Measurements from ENCODE around the gene PAPSS2.

PAPSS2 gene

DNA sequence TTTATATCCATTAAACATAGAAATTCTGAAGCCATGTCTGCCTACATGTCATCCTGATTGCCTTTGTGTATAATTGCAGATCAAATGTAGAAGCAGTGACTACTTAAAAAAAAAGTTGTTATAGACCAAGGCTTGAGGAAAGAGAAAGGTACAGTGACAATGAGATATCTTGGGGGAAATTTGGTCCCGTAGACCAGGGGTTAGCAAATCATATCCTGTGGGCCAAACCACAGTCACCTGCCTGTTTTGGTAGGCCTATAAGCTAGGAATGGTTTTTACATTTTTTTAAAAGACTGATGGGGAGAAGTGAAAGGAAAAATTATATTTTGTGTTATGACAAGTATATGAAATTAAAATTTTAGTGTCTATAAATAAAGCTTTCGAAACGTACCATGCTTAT lies 12.9 kb downstream of the PAPSS2 start:
- DNase-seq: no peak

DNA sequence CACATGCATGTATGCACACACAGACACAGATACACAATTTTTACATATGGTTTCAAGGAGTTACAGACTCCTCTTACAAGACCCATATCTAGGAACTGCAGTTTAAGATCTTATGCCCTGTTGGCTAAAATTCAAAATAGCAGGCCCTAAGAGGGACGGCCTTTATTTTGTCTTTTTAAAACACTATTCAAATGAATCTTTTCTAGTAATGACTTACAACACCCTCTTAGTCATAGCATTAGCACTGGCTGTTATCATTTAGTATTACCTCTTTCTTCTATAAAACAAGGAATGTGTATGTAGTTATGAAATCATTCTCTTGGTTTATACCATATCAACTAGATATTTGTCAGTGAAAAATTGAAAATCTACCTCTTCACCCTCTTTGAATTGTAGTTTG lies 15.3 kb downstream of the PAPSS2 start:
- DNase-seq: no peak

DNA sequence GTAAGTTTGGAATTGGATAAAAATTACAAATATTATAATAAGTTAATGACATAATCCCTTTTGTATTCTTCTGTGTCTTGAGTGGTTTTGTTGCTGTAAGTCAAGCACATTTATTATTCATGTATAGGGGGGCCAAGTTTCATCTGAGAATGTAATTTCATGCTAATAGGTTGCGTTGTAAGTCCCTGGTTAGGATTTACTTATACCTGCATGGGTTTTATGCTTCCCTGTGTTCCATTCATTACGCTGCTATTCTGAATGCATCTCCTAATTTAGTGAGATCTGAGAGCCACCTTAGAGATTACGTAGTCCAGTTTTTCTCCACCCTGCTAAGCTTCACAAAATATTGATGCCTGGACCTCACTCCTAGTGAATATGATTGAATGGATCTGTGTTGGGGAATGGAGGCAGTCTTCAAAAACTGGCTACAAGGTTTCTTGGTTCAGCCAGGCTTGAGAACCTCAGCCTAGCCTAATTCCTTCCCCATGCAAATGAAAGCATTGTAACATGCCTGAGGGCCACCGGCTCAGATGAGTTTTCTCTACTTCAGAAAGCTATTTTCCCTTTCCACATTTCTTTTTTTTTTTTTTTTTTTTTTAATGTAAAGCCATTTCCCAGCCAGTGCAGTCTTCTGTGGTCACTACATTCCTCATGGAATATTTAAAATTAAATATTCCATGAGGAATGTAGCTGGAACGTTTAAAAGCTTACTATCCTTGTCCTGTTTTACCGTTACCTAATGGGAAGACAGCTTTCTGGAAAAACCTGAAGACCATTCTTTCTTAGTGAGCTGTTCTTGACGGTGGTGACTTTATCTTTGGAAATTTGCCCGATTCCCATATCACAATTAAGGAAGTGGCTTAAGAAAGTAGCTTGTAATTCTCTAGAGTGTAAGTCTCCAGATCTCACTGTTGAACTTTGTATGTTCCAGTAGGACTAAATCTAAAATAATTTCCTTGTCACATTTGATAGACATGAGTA lies 16.0 kb downstream of the PAPSS2 start:
- DNase-seq: no peak

DNA sequence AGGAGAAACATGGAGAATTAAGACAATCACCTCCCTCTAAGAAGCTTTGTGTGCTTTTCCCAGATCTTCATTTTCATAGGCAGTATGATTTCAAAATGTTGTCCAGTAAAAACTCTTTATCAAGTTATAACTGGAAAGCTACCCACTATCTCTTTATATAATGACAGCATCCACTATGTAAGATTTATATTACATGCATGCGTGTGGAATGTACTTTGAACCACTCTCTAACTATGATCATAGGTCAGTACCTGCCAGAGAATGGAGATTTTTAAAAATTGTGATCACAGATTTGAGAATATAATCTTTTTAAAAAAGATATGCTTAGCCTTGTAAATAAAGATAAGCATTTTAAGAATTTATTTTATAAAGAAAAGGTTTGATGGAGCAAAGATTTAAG lies 17.9 kb downstream of the PAPSS2 start:
- no peak for DNase-seq

DNA sequence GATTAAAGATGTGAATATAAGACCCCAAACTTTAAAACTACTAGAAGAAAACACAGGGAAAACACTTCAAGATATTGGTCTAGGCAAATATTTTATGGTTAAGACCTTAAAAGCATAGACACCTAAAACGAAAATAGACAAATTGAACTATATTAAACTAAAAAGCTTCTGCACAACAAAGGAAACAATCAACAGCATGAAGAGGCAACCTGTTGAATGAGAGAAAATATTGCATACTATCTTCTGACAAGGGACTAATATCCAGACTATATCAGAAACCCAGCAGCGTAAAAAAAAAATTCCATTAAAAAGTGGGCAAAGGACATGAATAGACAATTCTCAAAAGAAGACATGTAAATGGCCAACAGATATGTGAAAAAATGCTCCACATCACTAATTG lies 18.6 kb downstream of the PAPSS2 start:
- no peak for DNase-seq

DNA sequence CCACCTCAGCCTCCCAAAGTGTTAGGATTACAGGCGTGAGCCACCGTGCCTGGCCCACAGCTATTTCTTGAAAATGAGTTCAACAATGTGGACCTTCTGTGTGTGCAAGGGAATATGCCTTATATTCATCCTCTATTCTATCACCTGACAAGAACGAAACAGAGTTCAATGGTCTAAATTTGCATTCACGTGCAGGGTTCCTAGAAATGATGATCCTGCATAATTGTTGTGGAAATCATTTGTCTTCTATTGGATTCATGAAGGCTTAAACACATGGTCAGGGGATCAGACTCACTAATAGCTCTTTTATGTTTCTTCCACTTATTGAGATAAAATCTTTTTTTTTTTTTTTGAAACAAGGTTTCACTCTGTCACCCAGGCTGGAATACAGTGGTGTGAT lies 23.7 kb downstream of the PAPSS2 start:
- DNase-seq: no peak

DNA sequence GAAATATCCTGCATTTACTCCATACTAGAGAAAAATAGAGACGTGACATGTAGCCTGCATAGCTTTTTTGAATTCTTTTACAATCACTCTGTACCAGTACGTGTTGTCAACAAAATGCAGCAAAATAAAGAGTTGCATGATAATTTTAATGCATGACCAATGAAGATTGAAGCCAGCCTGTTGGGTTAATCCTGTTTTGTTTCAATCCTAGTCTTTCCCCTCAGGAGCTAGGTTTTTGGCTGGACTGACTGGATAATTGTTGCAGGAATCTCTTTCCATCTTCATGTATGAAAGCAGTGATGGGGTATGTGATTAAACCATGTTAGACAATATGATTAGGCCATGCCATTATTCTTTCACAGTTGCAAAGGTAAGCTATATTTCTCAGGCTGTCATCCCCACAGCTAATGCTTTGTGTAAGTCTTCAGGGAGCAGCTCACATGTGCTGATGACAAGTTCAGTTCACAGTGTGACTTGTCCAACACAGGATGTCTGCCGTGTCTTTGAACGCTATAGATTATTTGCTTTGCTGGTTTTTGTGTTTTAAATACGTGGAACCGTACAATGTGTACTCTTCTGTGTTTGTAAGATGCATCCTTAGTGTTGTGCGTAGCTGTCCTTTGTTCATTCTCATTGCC lies 24.4 kb downstream of the PAPSS2 start:
- DNase-seq: no peak

DNA sequence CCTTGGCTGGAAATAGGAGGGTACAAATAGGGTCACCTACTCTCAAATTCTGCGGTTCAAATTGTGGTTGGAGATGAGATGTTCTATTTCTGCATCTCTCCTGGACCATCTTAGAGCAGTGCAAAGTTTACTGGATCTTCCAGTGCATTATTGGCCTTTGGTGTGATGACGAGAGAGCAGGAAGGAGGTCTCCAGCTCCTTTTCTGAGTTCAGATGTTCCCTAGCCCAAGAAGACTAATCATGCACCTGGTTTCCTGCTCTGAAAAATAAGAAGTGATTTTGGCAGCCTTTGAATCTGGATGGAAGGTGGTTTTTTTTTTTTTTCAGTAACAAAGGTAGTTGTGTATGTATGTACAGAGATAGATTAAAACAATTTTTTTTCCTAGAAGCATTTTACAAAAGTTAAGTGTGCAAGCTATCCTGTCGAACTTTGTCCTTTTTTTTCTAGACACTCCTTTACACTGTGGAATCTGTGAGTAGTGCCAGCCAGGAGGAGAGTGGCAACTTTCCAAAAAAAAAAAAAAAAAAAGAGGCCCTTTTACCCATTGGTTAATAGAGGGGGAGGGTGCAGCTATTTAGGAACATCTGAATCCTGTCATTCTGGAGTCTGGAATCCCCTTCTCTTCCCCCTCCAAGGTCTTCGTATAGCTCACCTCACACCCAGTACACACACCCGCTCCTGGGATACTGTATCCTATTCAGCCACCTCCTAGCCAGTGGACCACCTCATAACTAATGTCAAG lies 26.3 kb downstream of the PAPSS2 start:
- no peak for DNase-seq

DNA sequence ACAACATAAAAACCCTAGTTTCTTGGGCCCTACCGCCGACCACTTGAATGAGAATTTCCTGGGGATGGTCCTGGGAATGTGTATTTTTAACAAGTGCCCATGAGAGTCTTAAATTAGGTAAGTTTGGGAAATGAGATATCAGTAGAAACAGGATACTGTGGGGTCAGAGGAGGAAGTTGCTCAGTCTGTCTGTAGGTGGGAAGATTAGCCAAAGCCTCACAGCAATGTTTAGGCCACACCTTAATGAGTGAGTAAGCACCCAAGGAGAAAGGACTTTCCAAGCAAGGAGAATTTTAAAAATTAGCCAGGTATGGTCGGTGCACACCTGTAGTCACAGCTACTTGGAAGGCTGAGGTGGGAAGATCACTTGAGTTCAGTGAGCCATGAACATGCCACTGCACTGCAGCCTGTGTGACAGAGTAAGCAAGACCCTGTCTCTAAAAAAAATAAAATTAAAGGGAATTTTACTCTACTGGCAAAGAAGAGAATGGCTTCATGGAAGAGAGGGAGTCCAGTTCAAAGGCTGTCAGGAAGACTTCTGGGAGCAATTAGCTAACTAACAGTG lies 31.9 kb downstream of the PAPSS2 start:
- DNase-seq: no peak

DNA sequence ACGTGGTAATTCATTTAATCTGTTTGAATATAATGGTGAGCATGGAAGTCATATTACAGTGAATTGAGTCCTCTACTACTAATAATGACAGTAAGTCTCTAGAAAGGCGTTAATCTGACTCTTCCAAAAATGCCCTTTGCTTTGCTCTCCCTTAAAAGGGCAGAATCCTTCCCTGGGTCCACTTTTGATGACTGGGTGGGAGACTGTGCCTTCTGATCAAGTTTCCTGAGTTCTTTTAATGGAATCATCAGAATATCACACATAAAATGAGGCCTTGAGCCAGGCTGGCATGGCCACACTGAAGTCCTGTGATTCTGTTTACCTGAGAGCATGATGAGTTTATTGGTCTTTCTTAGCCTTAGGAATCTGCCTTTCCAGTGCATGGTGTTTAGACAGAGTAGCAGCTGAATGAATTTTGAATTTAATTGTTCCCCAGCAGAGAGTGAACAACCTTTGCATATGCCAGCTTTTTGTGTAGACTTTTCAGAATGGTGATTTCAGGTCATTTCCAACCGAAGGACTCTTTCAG lies 33.3 kb downstream of the PAPSS2 start:
- no peak for DNase-seq

DNA sequence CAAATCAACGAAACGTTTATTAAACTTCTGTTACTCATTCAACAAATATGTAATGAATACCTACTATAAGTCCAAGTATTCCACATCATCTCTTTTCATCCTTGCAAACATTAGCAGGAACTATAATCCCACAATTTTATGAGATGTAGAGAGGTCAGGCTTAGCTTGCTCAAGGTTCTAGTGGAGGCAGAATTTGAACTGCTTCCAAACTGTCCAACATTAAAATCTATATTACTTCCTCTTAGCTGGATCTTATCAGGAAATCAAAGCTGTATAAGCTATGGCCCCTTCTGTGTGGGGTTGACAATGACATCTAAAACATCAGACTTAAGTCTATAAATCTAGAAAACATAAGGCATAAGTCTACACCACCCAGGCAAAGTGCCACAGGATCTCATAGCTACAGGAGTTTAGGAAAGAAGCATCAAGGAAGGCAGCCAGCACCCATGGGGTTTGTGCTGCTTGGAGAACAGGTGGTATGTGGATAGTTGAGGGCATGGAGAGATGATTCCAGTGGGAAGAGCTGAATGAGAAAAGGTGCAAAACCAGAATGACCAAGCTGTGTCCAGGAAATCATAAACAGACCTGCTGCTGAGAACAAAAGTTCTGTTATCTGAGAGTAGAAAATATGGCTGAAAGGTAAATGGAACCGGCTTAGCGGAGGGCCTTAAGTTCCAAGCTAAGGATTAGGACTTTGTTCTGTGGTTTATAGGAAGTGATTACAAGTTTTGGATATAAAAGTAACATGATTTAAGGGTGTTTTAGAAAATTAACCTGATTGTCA lies 34.5 kb downstream of the PAPSS2 start:
- DNase-seq: no peak

DNA sequence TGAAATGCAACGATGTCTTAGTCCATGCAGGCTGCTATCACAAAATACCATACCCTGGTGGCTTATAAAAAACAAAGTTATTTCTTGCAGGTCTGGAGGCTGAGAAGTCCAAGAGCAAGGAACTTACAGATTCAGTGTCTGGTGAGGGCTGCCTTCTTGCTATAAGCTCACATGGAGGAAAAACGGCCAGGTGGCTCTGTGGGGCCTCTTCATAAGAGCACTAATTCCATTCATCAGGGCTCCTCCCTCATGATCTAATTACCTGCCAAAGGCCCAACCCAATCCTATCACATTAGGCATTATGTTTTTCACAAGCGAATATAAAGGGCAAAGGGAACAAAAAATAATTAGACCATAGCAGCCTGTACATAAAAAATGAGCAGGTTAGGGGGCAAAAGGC lies 35.4 kb downstream of the PAPSS2 start:
- DNase-seq: no peak

DNA sequence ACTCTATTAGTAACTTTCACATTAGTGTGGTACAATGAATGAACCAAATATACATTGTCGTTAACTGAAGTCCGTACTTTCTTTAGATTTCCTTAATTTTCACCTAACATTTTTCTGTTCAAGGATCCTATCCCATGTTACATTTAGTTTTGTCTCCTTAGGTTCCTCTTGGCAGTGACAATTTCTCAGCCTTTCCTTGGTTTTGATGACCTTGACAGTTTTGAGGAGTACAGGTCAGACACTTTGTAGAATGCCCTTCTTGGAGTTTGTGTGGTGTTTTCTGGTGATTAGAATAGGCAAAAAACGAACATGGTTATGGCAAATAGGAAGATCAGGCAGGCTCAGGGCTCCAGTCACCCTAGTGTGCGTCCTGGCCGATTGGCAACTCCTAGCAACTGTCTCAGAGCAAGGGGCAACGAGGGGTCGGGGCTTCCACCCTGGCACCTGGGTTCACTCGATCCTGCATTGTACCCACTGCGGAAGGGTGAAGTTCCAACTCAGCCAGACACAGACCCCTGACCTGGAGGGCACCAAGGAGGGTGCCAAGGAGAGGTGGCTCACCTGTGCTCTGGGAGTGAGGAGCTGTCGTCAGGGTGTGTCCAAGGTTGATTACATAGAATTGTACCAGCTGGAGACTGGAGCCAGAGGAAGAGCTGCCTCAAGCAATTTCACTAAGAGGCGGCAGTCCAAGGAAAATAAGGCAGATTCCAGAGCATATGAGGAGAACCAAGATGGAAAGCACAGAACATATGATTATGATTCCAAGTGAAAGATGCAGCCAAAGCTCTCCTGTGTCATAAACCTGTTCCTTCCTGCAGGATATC lies 37.5 kb downstream of the PAPSS2 start:
- DNase-seq: no peak

DNA sequence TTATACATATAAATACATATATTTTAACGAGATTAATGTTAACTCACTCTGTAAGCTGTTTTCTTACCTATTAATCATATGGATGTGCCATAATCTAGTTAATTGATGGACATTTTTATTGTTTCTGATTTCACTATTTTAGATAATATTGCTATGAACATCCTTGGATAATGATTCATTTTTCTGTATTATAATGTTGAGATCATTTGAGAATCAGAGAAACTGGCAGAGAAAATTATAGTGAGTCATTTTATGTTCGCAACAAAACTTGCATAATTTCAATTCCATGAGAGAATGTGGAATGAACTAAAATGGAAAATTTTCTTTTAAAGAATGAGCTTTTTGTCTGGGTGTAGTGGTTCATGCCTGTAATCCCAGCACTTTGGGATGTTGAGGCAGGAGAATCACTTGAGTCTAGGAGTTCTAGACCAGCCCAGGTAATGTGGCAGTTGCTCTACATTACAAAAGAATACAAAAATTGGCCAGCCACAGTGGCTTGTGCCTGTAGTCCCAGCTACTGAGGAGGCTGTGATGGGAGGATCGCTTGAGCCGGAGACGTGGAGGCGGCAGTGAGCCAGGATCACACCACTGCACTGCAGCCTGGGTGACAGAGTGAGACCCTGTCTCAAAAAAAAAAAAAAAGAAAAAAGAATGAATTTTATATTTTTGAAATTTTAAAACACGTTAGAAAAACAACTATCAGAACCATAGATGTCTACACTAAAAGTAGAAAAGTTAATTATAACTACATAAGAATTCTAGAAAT lies 40.5 kb downstream of the PAPSS2 start:
- DNase-seq: no peak

DNA sequence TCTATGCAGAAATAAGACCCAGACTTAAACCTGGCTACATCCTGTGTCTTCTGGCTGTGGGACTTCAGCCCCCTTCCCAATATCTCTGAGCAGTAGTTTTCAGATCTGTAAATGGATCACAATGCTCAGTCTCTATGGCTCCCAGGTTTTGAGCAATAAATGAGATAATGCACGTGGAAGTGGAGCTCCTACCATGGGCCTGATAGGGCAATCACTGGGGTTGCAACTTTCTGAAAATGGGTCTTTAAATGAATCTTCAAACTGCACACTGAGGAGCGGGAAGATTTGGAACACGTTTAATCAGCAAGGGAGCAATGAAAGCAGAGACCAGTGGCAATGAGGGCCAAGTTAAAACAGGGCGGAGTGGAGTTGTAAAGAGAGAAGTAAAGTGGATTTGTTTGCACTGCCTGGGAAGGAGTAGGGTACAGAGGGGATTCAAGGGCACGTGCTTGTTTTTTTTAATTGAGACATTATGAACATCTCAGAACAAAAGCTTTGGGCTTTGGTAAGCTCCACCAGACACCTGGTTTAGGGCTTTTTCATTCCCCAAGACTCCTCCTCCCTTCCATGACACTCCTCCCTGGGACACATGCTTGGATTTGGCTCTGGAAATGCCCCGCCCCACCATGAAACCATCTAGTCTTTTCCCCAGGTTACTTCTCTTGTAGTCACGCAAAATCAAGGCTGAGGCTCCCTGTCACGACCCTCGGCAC lies 42.7 kb downstream of the PAPSS2 start:
- DNase-seq: no peak

DNA sequence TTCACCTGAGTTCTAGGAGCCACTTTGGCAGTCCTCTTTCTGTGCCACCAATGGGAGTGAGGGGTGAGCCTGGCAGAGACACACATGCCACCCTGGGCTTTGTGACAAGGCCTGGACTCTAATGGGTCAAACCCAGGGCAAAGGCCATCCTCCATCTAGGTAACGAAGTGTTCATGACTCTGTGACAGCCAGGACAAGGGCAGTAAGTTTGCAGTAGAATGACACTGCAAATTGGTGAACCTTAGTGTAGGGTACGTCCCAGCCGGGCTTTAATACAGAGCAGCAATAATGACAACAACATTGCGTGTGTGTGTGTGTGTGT lies 43.3 kb downstream of the PAPSS2 start:
- no peak for DNase-seq

DNA sequence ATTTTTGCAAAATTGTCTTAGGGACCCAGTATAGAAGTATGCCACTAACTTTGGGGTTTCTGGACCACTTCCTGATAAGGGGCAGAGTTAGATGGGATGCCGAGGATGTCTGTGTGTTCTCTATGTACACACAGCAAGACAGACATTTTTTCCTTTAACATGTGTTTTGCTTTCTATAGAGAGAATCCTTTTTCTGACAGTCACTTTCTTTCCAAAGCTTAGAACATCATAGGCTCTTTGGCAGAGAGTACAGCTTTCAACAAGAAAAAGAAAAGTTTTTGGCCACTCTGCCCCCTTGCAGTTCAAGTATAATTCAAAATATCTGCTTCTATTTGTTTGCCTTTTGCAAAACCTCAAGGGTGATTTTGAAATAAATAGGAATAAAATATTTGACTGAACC lies 44.1 kb downstream of the PAPSS2 start:
- no peak for DNase-seq

DNA sequence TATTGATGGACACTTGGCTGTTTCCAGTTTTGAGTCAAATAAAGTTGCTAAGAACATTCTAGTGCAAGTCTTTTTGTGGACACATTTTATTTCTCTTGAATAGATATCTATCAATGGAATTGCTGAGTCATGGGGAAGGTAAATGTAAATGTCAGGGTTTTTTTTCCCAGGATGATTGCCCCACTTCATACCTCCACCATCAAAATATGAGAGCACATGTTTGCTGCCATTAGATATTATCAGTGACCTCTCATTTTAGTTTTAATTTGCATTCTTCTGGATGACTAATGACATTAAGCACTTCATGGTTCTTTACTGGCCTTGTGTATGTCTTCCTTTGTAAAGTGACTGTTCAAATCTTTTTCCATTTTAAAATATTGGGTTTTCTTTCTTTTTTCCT lies 45.7 kb downstream of the PAPSS2 start:
- DNase-seq: no peak

DNA sequence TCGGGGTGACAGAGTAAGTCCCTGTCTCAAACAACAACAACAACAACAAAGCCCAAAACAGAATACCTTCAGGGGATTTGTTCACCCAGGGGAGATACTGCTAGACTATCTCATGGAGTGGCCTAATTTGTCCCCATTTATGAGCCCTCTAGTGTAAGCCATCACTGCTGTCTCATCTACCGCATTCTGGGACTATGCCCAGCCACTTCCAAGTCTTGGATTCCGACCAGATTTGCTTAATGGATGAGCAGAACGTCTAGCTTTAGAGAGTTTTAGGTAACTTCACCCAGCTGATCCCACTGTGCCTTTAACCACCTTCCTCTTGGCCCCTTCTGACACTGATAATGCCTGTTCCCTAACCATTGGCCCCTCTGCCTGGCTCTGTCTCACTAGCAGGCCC lies 47.1 kb downstream of the PAPSS2 start:
- no peak for DNase-seq

DNA sequence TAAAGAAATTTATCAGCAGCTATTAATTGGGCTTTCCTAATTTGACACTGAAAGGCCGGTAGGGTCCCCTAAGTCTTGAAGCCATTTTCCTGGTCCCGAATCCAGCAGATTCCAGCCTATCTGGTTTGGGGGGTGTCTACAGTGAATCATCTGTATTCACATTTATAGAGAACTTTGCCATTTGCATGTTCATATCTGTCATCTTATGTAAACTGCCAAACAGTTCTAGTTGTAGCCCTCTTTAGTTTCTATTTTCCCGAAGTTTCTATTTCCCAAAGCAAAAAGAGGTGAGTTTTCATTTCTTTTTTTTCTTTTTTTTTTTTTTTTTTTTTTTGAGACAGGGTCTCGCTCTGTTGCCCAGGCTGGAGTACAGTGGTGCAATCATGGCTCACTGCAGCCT lies 47.6 kb downstream of the PAPSS2 start:
- no peak for DNase-seq
